ENCODE data around the gene GPHB5.
A peak's percentile ranks its signal among the peaks of the same experiment; 100 is the strongest.
"Not testable (repeated sequence)": the region's sequence is repeated elsewhere in the genome, so short reads cannot be mapped to it uniquely, and the experiment has no call there.

Gene GPHB5, protein sequence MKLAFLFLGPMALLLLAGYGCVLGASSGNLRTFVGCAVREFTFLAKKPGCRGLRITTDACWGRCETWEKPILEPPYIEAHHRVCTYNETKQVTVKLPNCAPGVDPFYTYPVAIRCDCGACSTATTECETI

DNA sequence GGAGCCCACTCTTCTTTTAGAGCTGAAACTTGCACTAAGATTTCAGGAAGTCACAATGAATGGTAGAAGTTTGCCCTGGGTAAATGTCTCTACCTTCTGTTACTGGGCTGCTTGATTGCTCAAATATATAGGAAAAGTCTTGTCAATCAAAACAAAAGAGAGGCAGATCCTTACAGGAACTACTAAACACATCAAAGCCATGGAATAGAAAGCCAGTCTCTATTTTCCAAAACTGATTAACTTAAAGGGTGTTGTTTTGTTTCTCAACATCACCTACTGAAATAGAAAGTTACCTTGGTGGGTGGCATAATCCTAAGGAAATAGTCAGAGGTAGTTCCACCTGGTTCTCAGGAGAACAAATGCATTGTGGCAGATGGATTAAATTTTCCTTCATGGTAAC lies at the start of gene GPHB5:
TSS of gene GPHB5 (minus strand) at position 101 of the 400 bp plus-strand sequence. CDS start 1,086 bp downstream, outside the sequence.
- no peak within 1 kb of the TSS for H3K4me3 ChIP-seq (ENCODE audit: low read depth, low read length)
- no peak for DNase-seq (ENCODE audit: low read depth)

DNA sequence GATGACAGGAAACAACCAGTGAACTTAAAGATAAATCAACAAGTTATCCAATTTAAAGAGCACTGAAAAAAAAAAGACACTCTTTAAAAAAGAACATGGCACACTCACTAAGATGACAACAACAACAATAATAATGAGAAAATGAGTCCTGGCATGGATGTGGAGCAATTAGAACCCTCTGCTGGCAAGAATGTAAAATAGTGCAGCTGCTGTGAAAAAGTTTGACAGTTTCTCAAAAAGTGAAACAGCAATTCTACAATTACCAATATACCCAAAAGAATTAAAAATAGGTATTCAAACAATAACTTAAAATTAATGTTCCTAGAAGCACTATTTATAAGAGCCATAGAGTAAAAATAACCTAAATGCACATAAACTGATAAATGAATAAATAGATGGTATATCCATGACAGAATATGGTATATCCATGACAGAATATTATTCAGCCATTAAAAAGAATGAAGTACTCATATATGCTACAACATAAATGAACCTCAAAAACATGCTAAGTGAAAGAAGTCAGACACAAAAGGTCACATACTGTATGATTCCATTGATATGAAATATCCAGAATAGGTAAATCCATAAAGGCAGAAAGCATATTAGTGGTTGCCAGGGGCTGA lies 49.1 kb upstream of the GPHB5 start:
- DNase-seq (ENCODE audit: low read depth) = no peak
- H3K4me3 ChIP-seq (ENCODE audit: low read depth, low read length) = no peak overlapping the region

DNA sequence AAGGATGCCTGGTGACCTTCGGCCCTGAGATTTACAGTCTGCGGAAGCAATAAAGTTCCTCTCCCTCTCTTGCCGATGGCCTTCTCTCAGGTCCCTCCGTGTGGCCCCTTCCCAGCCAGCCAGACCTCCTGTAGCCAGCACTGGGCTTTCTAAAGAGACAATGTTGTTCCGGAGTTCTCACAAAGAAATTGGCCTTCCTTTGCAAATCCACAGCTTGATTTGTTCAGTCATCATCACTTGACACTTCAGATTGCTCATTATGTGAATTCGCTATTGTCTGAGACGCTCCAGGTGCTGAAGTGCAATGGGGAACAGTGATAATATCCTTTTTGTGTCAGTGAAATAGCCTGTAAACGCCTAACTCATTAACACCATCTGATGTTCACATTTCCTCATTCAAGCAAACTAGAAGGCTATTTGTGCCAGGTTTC lies 43.7 kb upstream of the GPHB5 start:
- no peak overlapping the region for H3K4me3 ChIP-seq (ENCODE audit: low read depth, low read length)
- DNase-seq (ENCODE audit: low read depth) = no peak

DNA sequence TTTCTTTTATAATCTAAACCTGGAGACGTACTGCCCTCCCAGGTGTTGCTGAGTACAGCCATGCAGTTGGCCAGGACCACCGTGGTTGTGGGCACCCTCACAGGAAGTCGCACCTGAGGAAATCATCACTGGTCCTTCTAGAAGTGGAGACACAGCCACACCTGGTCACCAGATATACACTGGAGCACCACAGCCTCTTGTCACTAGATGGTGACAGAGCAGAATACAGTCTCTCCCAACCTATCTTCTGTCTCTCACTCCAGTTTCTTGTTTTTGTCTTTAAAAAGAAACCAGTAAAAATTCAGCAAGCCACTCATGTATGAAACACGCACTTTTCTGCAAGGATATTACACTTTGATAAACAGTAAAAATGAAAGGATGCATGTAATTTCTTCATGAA lies 43.1 kb upstream of the GPHB5 start:
- DNase-seq (ENCODE audit: low read depth) = no peak
- no peak overlapping the region for H3K4me3 ChIP-seq (ENCODE audit: low read depth, low read length)

DNA sequence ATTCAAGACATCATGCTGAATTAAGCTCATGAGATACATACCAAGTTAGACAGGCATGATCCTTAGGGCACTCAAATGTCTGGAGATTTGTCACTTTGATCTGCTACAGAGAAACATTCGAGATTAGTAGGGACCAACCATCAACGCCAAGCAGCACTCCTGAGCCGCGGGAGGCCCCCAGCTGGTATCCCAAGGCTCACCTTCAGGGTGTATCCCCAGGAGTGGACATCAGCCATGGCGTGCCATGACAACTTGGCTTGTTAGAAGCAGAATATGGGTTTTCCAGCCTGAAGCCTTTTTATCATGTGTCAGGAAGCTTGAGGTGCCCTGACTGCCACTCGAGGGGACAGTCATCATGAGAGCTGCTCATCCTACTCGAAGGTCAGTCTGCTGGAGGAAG lies 39.1 kb upstream of the GPHB5 start:
- no peak for DNase-seq (ENCODE audit: low read depth)
- H3K4me3 ChIP-seq (ENCODE audit: low read depth, low read length) = no peak overlapping the region

DNA sequence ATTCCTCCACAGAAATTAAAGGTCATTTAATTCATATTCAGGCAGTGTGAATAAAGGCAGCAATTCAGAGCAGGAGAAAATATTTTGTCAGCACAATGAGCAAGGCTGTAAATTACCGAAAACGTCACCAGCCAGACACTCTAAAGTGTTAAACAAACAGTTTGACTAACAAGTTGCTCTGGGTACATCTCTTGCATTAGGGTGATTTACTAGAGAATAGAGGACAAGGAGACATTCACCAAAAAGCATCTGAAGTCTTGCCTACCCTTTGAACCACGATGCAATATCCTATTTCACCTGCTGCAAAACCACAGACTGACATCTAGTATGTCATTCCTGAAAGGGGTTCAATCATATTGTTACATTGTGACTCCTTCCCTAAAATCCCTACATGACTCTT lies 27.1 kb upstream of the GPHB5 start:
- no peak overlapping the region for H3K4me3 ChIP-seq (ENCODE audit: low read depth, low read length)
- DNase-seq (ENCODE audit: low read depth) = no peak

DNA sequence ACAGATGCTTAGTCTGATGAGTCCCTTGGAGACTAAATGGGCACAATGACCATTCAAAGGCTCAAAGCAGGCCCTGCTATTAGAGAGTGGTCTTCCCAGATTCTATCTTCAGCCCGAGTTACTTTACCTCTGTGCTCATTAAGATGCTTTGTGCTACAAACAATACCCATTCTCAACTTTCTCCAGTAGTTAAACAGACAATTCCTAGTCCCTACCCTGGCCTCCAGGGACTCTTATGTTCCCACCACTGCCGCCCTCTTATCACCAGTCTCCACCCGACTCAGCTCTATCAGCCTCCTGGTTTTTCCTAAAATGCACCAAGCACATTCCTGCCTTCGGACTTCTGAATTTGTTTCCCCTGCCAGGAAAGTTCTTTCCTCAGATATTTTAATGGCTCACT lies 25.6 kb upstream of the GPHB5 start:
- H3K4me3 ChIP-seq (ENCODE audit: low read depth, low read length) = no peak overlapping the region
- DNase-seq (ENCODE audit: low read depth) = no peak

DNA sequence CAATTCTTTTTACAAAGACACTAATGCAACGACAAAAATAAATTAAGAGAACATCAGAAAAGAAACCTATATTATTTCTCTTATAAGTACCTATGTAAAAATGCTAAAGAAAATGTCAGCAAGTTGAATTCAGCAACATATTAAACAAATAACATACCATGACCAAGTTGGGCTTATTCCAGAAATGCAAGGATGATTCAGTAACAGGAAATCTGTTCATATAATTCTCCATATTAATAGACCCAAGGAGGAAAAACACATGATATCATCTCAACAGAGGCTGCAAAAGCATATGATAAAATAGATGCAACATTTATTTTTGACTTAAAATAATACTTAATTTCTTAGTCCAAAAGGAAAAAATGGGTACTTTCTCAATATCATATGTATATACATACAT lies 25.1 kb upstream of the GPHB5 start:
- peak; percentile 28 for DNase-seq (ENCODE audit: low read depth)
- no peak overlapping the region for H3K4me3 ChIP-seq (ENCODE audit: low read depth, low read length)

DNA sequence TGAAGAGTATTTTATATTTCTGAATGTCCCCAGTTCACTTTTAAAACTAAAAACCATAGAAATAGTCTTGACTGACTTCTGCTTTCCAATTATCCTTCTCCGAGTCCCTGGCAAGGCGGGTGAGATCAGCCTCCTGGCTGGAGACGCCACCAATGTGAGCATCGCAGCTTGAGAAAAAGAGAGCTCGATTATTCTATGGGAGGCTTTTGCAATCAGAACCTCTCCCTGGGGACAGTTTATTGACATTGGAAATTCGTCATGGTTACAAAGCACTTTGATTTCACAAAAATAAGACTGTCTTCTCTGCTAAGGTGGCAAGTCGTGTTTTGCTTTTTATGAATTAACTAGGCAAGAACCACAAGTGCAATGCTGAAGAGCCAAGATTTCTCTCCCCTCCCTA lies 23.6 kb upstream of the GPHB5 start:
- peak; percentile 27 for DNase-seq (ENCODE audit: low read depth)
- H3K4me3 ChIP-seq (ENCODE audit: low read depth, low read length) = no peak overlapping the region

DNA sequence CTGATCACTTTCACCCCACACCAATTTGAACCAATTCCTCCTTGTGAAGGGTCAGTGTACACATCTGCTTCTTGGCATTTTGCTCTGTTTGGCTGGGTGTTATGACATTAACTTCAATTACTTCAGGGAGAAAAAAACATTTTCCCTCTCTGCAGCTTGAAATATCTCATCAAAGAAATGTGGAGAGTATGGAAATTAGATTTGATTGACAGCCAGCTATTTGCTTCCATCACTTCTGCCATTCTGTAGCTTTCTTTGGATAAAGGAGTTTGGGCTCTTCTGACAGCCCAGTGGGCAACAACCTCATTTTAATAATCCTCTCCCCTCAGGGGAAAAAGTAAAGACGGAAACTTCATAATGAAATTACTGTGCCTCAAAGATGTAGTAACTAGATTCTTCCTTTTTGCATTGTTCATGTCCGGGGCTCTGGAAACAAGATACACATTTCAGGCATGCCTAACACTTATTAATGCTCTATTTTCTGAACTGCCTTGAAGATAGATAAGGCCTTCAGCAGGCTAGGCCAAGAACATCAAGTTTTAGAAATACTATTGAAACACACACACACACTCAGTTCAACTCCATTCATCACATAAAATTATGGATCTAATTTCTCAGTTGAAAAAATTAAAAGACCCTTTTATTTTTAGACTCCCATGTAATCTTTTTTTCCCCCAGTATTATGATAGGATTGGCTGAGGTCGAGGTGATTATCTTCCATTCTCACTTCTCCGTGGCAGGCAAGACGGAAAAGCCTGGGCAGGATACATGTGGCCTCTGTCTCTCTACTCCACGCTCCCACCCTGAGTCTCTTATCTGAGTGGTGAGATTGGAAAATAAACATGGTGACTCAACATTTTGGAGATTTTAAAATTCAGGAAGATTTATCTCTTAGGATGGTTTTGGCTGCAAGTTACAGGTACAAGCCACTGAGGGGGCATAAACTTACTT lies 10.3 kb upstream of the GPHB5 start:
- DNase-seq (ENCODE audit: low read depth) = no peak
- H3K4me3 ChIP-seq (ENCODE audit: low read depth, low read length) = no peak overlapping the region

DNA sequence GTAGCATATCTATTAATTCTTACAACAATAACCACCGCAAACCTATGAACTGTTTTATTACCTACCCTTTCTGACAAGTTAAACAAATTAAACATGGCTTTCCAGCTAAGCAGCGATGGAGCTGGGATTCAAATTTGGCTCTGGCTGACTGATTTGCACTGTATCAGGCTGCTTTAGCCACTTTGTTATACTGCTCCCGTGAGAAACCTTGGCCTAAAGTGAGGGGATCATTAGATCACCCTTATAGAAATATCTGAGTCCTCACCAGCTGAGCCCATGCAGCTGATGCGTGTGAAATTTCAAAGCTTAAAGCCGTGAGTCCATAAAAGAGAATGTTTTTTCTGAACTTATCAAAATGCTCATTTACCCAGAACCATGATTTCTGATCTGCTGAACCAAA lies 8.1 kb upstream of the GPHB5 start:
- no peak for DNase-seq (ENCODE audit: low read depth)
- H3K4me3 ChIP-seq (ENCODE audit: low read depth, low read length) = no peak overlapping the region

DNA sequence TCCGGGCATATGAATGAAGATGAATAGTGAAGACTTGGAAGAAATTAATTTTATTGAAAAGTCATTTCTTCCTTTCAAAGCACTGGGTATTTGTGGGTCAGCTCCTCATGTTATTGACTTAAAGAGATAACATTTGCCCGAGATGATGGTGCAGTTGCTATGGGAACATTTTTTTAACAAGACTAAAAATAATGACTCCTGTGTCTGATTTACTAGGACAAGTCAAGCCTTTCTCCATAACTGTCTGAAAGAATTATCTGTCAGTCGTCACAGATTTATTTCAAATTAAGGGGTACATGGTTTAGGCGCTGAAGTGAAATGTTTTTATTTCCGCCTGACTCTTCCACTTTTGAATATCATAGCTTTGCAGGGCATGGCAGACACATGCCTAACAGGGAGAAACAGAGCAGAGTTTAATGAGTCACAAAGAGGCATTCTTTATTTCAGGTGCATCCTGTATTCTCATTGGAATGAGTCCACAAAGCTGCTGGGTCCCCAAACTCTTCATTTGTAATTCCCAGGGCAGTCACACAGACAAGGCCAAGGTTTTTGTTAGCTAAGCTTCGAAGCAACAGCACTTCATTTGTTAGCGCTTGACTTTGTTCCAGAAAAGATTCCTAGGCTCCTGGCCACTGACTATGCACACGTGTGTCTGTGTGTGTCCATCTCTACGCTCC lies 4.3 kb upstream of the GPHB5 start:
- no peak overlapping the region for H3K4me3 ChIP-seq (ENCODE audit: low read depth, low read length)
- no peak for DNase-seq (ENCODE audit: low read depth)

DNA sequence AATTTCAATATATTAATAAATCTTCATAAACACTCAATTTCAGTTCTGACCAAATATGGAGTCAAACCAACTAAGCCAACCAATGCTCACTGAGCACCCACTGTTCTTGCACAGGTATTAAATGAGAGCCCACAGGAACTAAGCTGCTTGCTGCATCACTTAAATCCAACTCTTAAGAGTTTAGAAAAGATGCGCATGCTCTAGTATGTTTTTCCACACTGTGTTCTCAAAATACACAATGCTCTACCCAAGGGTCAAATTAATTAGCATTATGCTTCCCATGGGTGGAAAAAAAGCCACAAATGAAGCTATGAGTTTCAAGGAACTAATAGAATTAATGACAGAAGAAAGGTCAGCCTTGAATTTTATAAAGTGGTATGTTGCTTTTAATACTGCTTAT lies 3.7 kb upstream of the GPHB5 start:
- no peak overlapping the region for H3K4me3 ChIP-seq (ENCODE audit: low read depth, low read length)
- no peak for DNase-seq (ENCODE audit: low read depth)

DNA sequence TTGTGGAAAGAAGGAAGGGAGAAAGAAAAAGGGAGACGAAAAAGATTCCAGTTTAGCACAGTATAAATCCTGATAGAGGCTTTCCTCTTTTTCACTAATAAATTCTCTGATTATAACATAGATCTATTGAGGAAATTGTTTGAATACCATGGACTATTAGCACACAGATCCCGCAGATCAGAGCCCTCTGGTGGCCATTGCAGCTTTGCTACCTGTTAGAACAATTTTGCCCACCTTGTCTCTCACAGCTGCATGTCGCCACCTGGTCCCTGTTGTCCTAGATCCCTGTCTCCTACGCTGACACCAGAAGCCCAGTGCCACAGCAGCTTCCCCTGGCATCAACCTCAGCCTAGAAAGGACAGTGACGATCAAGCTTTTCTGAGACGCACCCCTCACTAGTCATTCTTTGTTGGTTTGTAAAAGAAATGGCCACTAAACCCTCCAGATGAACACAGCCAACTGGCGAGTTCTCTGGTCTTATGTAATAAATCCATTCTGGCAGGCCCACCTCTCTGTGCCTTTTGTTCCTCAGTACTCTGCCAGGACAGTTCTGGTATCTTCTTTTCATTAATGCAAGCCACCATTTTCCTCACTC lies 9.9 kb downstream of the GPHB5 start:
- DNase-seq (ENCODE audit: low read depth) = no peak
- H3K4me3 ChIP-seq (ENCODE audit: low read depth, low read length) = no peak overlapping the region

DNA sequence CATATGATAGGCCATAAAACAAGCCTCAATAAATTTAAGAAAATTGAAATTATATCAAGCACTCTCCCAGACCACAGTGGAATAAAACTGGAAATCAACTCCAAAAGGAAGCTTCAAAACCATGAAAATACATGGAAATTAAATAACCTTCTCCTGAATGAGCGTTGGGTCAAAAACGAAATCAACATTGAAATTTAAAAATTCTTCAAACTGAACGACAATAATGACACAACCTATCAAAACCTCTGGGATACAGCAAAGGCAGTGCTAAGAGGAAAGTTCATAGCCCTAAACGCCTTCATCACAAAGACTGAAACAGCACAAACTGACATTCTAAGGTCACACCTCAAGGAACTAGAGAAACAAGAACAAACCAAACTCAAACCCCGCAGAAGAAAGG lies 14.3 kb downstream of the GPHB5 start:
- not testable (repeated sequence) for H3K4me3 ChIP-seq (ENCODE audit: low read depth, low read length); DNase-seq (ENCODE audit: low read depth)

DNA sequence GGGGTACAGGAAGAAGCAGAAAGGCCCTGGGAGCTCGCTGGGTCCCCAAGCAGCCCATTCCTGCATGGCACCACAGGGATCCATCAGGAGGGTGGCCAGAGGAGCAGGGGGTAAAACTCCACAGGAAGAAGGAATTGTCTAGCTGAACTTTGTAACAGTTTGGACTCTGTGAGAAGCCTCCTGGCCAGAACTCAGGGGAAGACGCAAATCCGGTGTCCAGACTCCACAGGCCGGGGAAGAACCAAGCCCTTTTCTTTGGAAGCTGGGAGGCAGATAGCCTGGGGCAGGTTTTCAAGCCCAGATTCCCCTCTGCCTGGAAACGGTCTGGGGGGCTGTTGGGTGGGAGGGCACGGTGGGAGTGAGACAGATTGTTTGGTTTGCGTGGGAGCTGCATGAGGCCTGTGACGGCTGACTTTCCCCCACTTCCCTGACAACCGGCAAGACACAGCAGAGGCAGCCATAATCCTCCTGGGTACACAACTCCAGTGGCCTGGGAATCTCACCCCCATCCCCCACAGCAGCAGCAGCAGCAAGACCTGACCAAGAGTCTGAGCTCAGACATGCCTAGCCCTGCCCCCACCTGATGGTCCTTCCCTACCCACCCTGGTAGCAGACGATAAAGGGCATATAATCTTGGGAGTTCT lies 16.7 kb downstream of the GPHB5 start:
- no peak for DNase-seq (ENCODE audit: low read depth)
- no peak overlapping the region for H3K4me3 ChIP-seq (ENCODE audit: low read depth, low read length)

DNA sequence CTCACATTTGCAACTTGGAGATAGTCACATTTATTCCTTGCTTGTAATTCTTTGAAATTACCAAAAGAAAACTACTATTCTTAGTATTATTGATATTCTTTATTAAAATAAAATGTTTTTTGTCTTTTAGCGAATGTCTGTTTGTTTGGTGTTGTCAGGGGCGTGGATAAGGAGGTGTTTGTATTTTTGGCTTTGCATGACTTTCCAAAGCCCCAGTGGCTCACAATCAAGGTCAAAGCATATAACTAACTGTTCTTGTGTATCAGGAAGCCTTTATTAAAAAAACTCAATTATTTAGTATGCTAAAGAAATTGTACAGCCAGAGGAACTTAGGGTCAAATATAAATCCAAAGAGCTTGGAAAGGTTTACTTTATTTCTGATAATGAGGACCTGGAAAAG lies 17.9 kb downstream of the GPHB5 start:
- no peak for DNase-seq (ENCODE audit: low read depth)
- H3K4me3 ChIP-seq (ENCODE audit: low read depth, low read length) = no peak overlapping the region

DNA sequence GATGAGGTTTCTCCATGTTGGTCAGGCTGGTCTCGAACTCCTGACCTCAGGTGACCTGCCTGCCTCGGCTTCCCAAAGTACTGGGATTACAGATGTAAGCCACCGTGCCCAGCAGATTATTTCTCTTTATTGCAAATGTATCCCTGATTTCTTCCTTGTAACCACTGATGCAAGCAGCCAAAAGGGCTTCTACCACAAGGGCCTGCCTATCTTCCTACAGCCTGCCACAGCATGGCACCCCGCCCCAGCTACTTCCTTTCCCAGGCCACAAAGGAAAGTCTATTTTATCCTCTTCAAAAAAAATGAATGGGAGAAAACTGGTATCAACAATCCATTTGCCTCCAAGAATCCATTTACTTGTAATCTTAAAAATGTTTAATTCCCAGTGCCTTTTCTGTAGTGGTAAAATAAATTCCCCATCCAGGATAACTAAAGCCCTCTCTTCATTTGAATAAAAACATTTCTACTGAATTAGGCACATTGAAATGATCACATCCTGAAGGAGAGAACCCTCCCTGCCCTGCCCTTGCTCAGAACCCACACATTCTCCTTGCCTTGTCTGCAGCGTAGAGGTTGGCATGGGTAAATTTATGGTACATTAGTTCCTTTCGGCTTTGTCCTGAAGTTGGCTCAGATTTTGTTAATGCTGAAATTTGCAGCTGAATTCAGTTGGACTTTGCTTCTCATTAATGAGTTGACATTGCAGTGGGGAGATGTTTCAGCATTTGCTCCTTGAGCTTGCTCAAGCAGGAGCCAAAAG lies 19.2 kb downstream of the GPHB5 start:
- DNase-seq (ENCODE audit: low read depth) = no peak
- no peak overlapping the region for H3K4me3 ChIP-seq (ENCODE audit: low read depth, low read length)
